GM18951 (cell line): ENCODE results near the gene F2R.
"Not testable (repeated sequence)": the region's sequence is repeated elsewhere in the genome, so short reads cannot be mapped to it uniquely, and the experiment has no call there.

Experiments
- POLR2A ChIP-seq: IDR thresholded peaks from 4 replicates; pipeline ENCODE4 v1.6.1; 2011; ENCODE audit warnings: mild to moderate bottlenecking; ENCODE audit not compliant: insufficient read length, insufficient read depth; ENCODE audit errors: extremely low read depth
- in situ Hi-C: fragments of 300-500 bp; cut with MboI; formaldehyde crosslinking; loops from one replicate; pipeline ENCODE4 v1.12.0; 2022; ENCODE audit warnings: low sequenced_read_pairs, mixed read lengths, inconsistent platforms; ENCODE audit not compliant: unreplicated experiment

F2R gene

GRCh38 chr5:76715736-76716455 lies at the start of gene F2R:
Gene F2R (plus strand): TSS chr5:76716126. CDS start chr5:76716308, 182 bp downstream.
- in situ Hi-C loops, result no loop called here
- no peak for TF ChIP-seq POLR2A

GRCh38 chr5:76667495-76667894 lies 48.4 kb upstream of the F2R start:
- in situ Hi-C loops, result no loop called here
- no peak for TF ChIP-seq POLR2A

- in situ Hi-C loops, result no loop called here
- TF ChIP-seq POLR2A, result no peak
Observed at GRCh38 chr5:76669245-76669644, 46.7 kb upstream of the F2R start.

- in situ Hi-C loops, result no loop called here
- no peak for TF ChIP-seq POLR2A
Observed at GRCh38 chr5:76670508-76670907, 45.4 kb upstream of the F2R start.

- TF ChIP-seq POLR2A, result no peak
- in situ Hi-C loops, result no loop called here
Observed at GRCh38 chr5:76672242-76672641, 43.7 kb upstream of the F2R start.

- in situ Hi-C loops, result no loop called here
- TF ChIP-seq POLR2A, result no peak
Observed at GRCh38 chr5:76673125-76673524, 42.8 kb upstream of the F2R start.

GRCh38 chr5:76674330-76675066 lies 41.4 kb upstream of the F2R start:
- in situ Hi-C loops, result no loop called here

GRCh38 chr5:76675364-76675763 lies 40.6 kb upstream of the F2R start:
- in situ Hi-C loops, result no loop called here

More at GRCh38 chr5:76674330-76675066, 41.4 kb upstream of the F2R start:
- no peak for TF ChIP-seq POLR2A

GRCh38 chr5:76677849-76678472 lies 38.0 kb upstream of the F2R start:
- no peak for TF ChIP-seq POLR2A

More at GRCh38 chr5:76675364-76675763, 40.6 kb upstream of the F2R start:
- no peak for TF ChIP-seq POLR2A

GRCh38 chr5:76679231-76679630 lies 36.7 kb upstream of the F2R start:
- TF ChIP-seq POLR2A, result no peak
- in situ Hi-C loops, result no loop called here

More at GRCh38 chr5:76677849-76678472, 38.0 kb upstream of the F2R start:
- in situ Hi-C loops, result no loop called here

GRCh38 chr5:76680826-76681225 lies 35.1 kb upstream of the F2R start:
- in situ Hi-C loops, result not testable (repeated sequence)

- in situ Hi-C loops, result no loop called here
Observed at GRCh38 chr5:76681287-76681686, 34.6 kb upstream of the F2R start.

GRCh38 chr5:76682387-76682786 lies 33.5 kb upstream of the F2R start:
- in situ Hi-C loops, result no loop called here

More at GRCh38 chr5:76681287-76681686, 34.6 kb upstream of the F2R start:
- TF ChIP-seq POLR2A, result no peak

GRCh38 chr5:76683816-76684731 lies 31.9 kb upstream of the F2R start:
- in situ Hi-C loops, result no loop called here
- no peak for TF ChIP-seq POLR2A

More at GRCh38 chr5:76682387-76682786, 33.5 kb upstream of the F2R start:
- TF ChIP-seq POLR2A, result no peak
